Stimulated activated naive CD4-positive, alpha-beta T cell treated with Interleukin-2 at 50 U/mL for 16 hours (primary cell): ENCODE results near the gene DACH2.

Source experiments
- DNase-seq: peaks from one replicate; lab custom pipeline; 2025; lab: John Stamatoyannopoulos, UW

The DACH2 gene

GRCh38 chrX:86806786-86807185 is 658.5 kb downstream of the DACH2 start:
- no peak for DNase-seq

DNA sequence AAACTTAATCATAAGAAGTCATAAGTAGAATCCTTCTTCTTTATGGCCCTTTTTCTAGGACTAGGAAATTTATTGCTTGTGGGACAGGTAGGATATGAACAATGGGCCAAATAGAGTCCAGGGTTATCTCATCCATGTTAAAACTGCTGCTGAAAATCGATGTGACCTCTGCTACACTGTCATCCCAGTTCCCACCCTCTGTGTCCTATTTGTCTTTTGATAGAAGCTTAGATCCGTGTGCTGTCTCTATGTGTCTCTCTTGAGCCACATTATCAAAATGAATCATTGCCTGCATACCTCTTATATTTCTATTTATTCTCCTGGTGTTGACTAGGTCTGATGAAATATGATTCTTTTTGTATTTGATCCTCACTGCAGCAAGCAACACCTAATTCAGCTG is 661.4 kb downstream of the DACH2 start:
- no peak for DNase-seq

DNA sequence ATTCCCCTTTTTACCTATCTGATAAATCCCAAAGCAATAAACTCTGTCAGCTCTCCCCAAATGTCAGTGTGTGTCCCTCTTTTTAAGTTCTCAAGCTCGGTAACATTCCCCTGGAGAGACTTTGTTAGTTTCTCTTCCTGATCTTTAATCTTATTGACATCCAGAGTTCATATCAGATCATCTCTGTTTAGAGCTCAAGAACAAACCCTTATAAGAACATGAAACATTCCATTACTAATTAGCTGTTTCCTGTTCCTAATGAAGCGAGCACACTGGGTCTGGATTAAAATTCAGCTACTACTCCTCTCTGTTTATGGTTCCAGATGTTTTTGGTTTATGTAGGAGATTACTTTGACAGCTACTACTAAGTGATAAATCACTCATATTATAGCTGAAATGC is 681.5 kb downstream of the DACH2 start:
- no peak for DNase-seq

GRCh38 chrX:86830685-86831084 is 682.4 kb downstream of the DACH2 start:
- no peak for DNase-seq

- no peak for DNase-seq
These were observed 696.9 kb downstream of the DACH2 start for GRCh38 chrX:86845101-86845500.
